GM12878 (cell line): ENCODE data around the gene CCDC91. TPM values are rescaled to one million over a fixed set of nuclear protein-coding genes. Genes with fewer than 3 reads are reported as not detected.

Experiments used
- ATAC-seq: fragments of 200-7000 bp; cut with Tn5 transposase; 3 replicates; pipeline ENCODE4 v1.9.1; 2020; ENCODE audit warnings: mild to moderate bottlenecking, moderate library complexity
- BruUV-seq: library from RNA; stranded (reverse); fragments of 400-500 nt; replicated peaks from 2 replicates; lab custom pipeline; 2021; lab: Mats Ljungman, UMichigan
- CTCF ChIA-PET: fragments of 300-600 bp; sonication (Branson Sonifier 250); formaldehyde crosslinking; extraction: SDS; loops from one replicate; lab custom pipeline; 2021; ENCODE audit warnings: inconsistent platforms; lab: Yijun Ruan, JAX
- POLR2A ChIA-PET: fragments of 350-600 bp; formaldehyde crosslinking; extraction: SDS; loops from one replicate; lab custom pipeline; 2021; ENCODE audit warnings: inconsistent platforms; lab: Charles Lee
- RAD21 ChIA-PET: fragments of 300-600 bp; sonication (Branson Sonifier 250); formaldehyde crosslinking; loops from one replicate; lab custom pipeline; 2023; ENCODE audit warnings: antibody characterized with exemption; ENCODE audit not compliant: unreplicated experiment; lab: Charles Lee
- SMC1A ChIA-PET: fragments of 300-600 bp; sonication (Branson Sonifier 250); formaldehyde crosslinking; loops from one replicate; lab custom pipeline; 2023; ENCODE audit not compliant: unreplicated experiment, uncharacterized antibody; lab: Charles Lee
- DNase-seq: peaks from one replicate; pipeline ENCODE4 v3.0.0-alpha.2; 2011; ENCODE audit warnings: low read depth, low spot score
- FAIRE-seq: peaks from 3 replicates; lab custom pipeline; 2011; peaks lifted over from hg19 to GRCh38; lab: Jason Lieb, UNC
- H2AFZ ChIP-seq: 2 replicates; pipeline ENCODE4 v1.6.0; 2011; ENCODE audit warnings: low read depth, low read length, control low read depth; ENCODE audit not compliant: control insufficient read depth
- H3K27ac ChIP-seq: 2 replicates; pipeline ENCODE4 v1.5.1; 2011; ENCODE audit warnings: control low read depth; ENCODE audit not compliant: control insufficient read depth, insufficient read depth
- H3K27me3 ChIP-seq, 2 experiments: replicated peaks in 1 of 2; 2 replicates each; pipeline versions ENCODE4 v1.6.0 to v1.6.1; 2011; ENCODE audit warnings: low read length in 1 of 2; ENCODE audit not compliant: control insufficient read depth in 2 of 2, insufficient read depth in 2 of 2
- H3K36me3 ChIP-seq, 2 experiments: 2 replicates each; pipeline ENCODE4 v1.5.1; 2011; ENCODE audit warnings: low read length in 1 of 2; ENCODE audit not compliant: control insufficient read depth in 2 of 2, insufficient read depth in 2 of 2
- H3K4me1 ChIP-seq: 2 replicates; pipeline ENCODE4 v1.6.1; 2011; ENCODE audit warnings: mild to moderate bottlenecking, low read length, moderate library complexity, mixed read lengths; ENCODE audit not compliant: control insufficient read depth, insufficient read depth
- H3K4me2 ChIP-seq: 2 replicates; pipeline ENCODE4 v1.6.0; 2011; ENCODE audit warnings: control low read depth; ENCODE audit not compliant: control insufficient read depth, insufficient read depth
- H3K4me3 ChIP-seq: fragments of 200-600 bp; sonication (generic); 2 replicates; pipeline ENCODE4 v1.5.1; 2016
- H3K79me2 ChIP-seq: 2 replicates; pipeline ENCODE4 v1.6.0; 2011; ENCODE audit warnings: low read length; ENCODE audit not compliant: control insufficient read depth, insufficient read depth
- H3K9ac ChIP-seq: 2 replicates; pipeline ENCODE4 v1.8.0; 2011; ENCODE audit warnings: low read length, control low read depth, mixed read lengths; ENCODE audit not compliant: control insufficient read depth, insufficient read depth
- H3K9me3 ChIP-seq: replicated peaks from 3 replicates; pipeline ENCODE4 v1.5.1; 2011; ENCODE audit warnings: mild to moderate bottlenecking, low read length; ENCODE audit not compliant: control insufficient read depth, insufficient read depth
- H4K20me1 ChIP-seq: 2 replicates; pipeline ENCODE4 v1.6.0; 2011; ENCODE audit not compliant: control insufficient read depth, insufficient read depth
- CBX3 ChIP-seq: fragments of 200-600 bp; sonication (generic); IDR thresholded peaks from 2 replicates; pipeline ENCODE4 v1.6.1; 2016; ENCODE audit warnings: low read depth, borderline replicate concordance
- CBX5 ChIP-seq: sonication (generic); IDR thresholded peaks from 2 replicates; pipeline ENCODE4 v1.6.1; 2016; ENCODE audit warnings: low read depth, moderate library complexity, mild to moderate bottlenecking, inconsistent platforms
- CHD1 ChIP-seq: IDR thresholded peaks from 2 replicates; pipeline ENCODE4 v1.6.1; 2012; ENCODE audit warnings: low read depth, low read length, improper control_type of control experiment
- EZH2 ChIP-seq: IDR thresholded peaks from 2 replicates; pipeline ENCODE4 v1.6.1; 2012; ENCODE audit warnings: low read depth, mild to moderate bottlenecking, control low read depth, inconsistent platforms, low read length, borderline replicate concordance; ENCODE audit not compliant: control insufficient read depth
- FOXK2 ChIP-seq: fragments of 450-650 bp; IDR thresholded peaks from 2 replicates; pipeline ENCODE4 v1.6.1; 2017; ENCODE audit warnings: mild to moderate bottlenecking, moderate library complexity
- LARP7 ChIP-seq: fragments of 450-650 bp; IDR thresholded peaks from 2 replicates; pipeline ENCODE4 v1.6.1; 2017; ENCODE audit warnings: mild to moderate bottlenecking
- MEF2B ChIP-seq: fragments of 450-650 bp; IDR thresholded peaks from 2 replicates; pipeline ENCODE4 v1.6.1; 2018; ENCODE audit warnings: mild to moderate bottlenecking, moderate library complexity; ENCODE audit not compliant: partially characterized antibody, poor library complexity, severe bottlenecking
- MTA3 ChIP-seq: IDR thresholded peaks from 2 replicates; pipeline ENCODE4 v1.6.1; 2012; ENCODE audit warnings: low read length, inconsistent platforms, borderline replicate concordance
- PAX8 ChIP-seq: fragments of 450-650 bp; IDR thresholded peaks from 2 replicates; pipeline ENCODE4 v1.6.1; 2017; ENCODE audit warnings: mild to moderate bottlenecking, moderate library complexity
- POLR2AphosphoS2 ChIP-seq: IDR thresholded peaks from 2 replicates; pipeline ENCODE4 v1.6.1; 2011; ENCODE audit warnings: low read depth, mild to moderate bottlenecking, low read length, improper control_type of control experiment, moderate library complexity
- POLR2AphosphoS5 ChIP-seq: IDR thresholded peaks from 2 replicates; pipeline ENCODE4 v1.6.1; 2011; ENCODE audit warnings: mild to moderate bottlenecking, low read length, inconsistent platforms
- SMARCA5 ChIP-seq: fragments of 450-650 bp; IDR thresholded peaks from 2 replicates; pipeline ENCODE4 v1.6.1; 2017; ENCODE audit warnings: mild to moderate bottlenecking
- SRF ChIP-seq, 2 experiments: IDR thresholded peaks; 2 replicates each; pipeline ENCODE4 v1.6.1; 2011; ENCODE audit warnings: low read depth in 2 of 2, low read length in 2 of 2, mild to moderate bottlenecking in 1 of 2, moderate library complexity in 1 of 2
- STAT1 ChIP-seq: fragments of 450-650 bp; conservative IDR thresholded peaks from 2 replicates; pipeline ENCODE4 v1.6.1; 2014; ENCODE audit warnings: antibody characterized with exemption, mild to moderate bottlenecking
- TBL1XR1 ChIP-seq: IDR thresholded peaks from 2 replicates; pipeline ENCODE4 v1.6.1; 2012; ENCODE audit warnings: low read depth, low read length, improper control_type of control experiment
- in situ Hi-C: fragments of 300-500 bp; cut with MboI; formaldehyde crosslinking; loops from 9 replicates; pipeline ENCODE4 v1.14.3; 2018; ENCODE audit warnings: mixed read lengths
- intact Hi-C: fragments of 100-400 bp; cut with micrococcal nuclease; formaldehyde crosslinking; loops from one replicate; pipeline ENCODE4 v1.14.2; 2022; ENCODE audit not compliant: unreplicated experiment
- polyA plus RNA-seq, 11 experiments: library from polyadenylated mRNA; depleted of rRNA in 4 of 11; unstranded in 6 of 11; stranded (reverse) in 5 of 11; fragments of >200 nt; fragmentation: Nextera tagmentation in 4 of 11; fragmentation: Illumina TruSeq in 1 of 11; extraction: Ambion mirVana in 4 of 11; extraction: Trizol in 1 of 11; gene quantifications; 1 replicate in 1 of 11; 2 replicates in 10 of 11; pipeline versions ENCODE4 v1.2.1 to v1.2.3, GENCODE V29; 2011 to 2016; ENCODE audit warnings: inconsistent platforms in 2 of 11, missing spikeins in 2 of 11, low read depth in 1 of 11
- total RNA-seq, 4 experiments: library from RNA; depleted of rRNA in 3 of 4; stranded (reverse); fragments of >200 nt in 3 of 4; fragmentation: Illumina TruSeq in 1 of 4; extraction: Trizol in 1 of 4; gene quantifications; 2 replicates each; pipeline versions ENCODE4 v1.2.1 to v1.2.3, GENCODE V29; 2013 to 2021
- TF ChIP-seq, protein P1 (sequence below), 3 experiments: IDR thresholded peaks in 2 of 3; conservative IDR thresholded peaks in 1 of 3; 2 replicates each; pipeline ENCODE4 v1.5.1; 2011; ENCODE audit warnings: low read depth in 3 of 3, low read length in 3 of 3, mild to moderate bottlenecking in 3 of 3, control low read depth in 2 of 3, moderate library complexity in 2 of 3, inconsistent platforms in 1 of 3, mixed read lengths in 1 of 3; ENCODE audit not compliant: control insufficient read depth in 2 of 3, insufficient read depth in 1 of 3; ENCODE audit errors: extremely low read depth in 1 of 3
- TF ChIP-seq, protein P2 (sequence below): fragments of 450-650 bp; IDR thresholded peaks from 2 replicates; pipeline ENCODE4 v1.6.1; 2018; ENCODE audit warnings: borderline replicate concordance, mild to moderate bottlenecking; ENCODE audit not compliant: partially characterized antibody
- TF ChIP-seq, protein P3 (sequence below): IDR thresholded peaks from 2 replicates; pipeline ENCODE4 v1.6.1; 2011; ENCODE audit warnings: low read depth, low read length, improper control_type of control experiment, borderline replicate concordance

CCDC91 gene
- total and polyA plus RNA-seq, 10 of the 15 experiments (the other 5 are each of a cell fraction or from before 2014, with no cell fraction given), result 6.1 to 24.9 (median 16.5) TPM

DNA sequence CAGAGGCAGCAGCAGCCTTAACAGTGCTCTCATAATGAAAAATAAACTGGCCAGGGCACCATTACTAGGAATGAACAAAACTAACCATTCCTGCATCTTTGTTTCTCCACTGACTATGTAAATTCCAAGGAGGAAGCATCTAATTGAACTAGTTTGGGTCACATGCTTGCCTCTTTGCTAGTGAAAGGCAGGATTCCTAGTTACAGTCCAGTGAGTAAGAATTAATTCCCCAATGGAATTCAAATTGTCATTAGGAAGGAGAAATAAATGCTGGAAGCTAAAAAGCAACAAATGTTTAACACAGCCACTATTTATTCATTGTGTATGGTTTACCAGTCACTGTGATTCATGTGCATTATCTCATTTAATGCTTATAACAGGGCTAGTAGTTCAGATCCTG lies 316.0 kb downstream of the CCDC91 start (continued):
- TF ChIP-seq MEF2B (no peak), STAT1 (no peak), FOXK2 (no peak)

DNA sequence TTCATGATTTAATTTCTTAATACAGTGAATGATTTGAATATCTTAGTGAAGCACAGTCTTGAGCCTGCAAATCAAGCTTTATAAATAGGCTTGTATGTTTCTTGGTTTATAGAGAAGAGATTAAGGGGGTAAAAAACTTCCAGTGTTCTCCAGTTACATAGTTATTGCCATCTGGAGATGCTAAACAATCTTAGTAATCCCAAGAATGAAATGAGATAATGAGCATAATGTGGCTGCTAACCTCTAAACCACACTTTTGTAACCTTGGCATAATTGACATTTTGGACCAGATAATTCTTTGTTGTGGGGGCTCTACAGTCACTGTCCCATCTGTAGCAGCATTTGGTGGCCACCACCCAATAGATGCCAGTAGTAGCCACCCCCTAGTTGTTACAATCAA lies 316.8 kb downstream of the CCDC91 start:
- Histone ChIP-seq H3K27ac (no peak overlapping the region), H4K20me1 (no peaks in the 10 kb centered on the region), H2AFZ (no peak overlapping the region), H3K9me3 (no peaks in the 10 kb centered on the region), H3K4me2 (no peak overlapping the region), H3K4me3 (no peak overlapping the region), H3K36me3 (no peaks in the 10 kb centered on the region), H3K9ac (no peak overlapping the region), H3K4me1 (no peaks in the 10 kb centered on the region), H3K79me2 (no peaks in the 10 kb centered on the region), H3K27me3 (no peaks in the 10 kb centered on the region)
- in situ Hi-C loops, result no loop called here
- no peak for DNase-seq
- no peak for ATAC-seq
- SMC1A ChIA-PET, result interaction anchor here (1.1 to 1.3 kb wide), 3 partner anchors 8 to 21 kb away, joined by 3 to 5 read pairs (median 3); no protein-coding TSS in a partner anchor
- CTCF ChIA-PET, result interaction anchor here (0.6 kb wide), 1 partner anchor 433 kb away, joined by 3 read pairs; no protein-coding TSS in a partner anchor
- FAIRE-seq, result no peak
- intact Hi-C loops, result no loop called here
- POLR2A ChIA-PET, result no interaction called here
- no TSS peak for BruUV-seq
- RAD21 ChIA-PET, result no interaction called here
- TF ChIP-seq PAX8 (no peak), LARP7 (no peak), CBX5 (no peak), CBX3 (no peak), POLR2AphosphoS2 (no peak), MTA3 (no peak), SMARCA5 (no peak), POLR2AphosphoS5 (no peak), TBL1XR1 (no peak), CHD1 (no peak), EZH2 (no peak), SRF (IDR thresholded peaks at IDR 0.05; ENCODE audit: low read depth in 2 of 2, low read length in 2 of 2) (no peak)
- TF ChIP-seq, protein P1, sequence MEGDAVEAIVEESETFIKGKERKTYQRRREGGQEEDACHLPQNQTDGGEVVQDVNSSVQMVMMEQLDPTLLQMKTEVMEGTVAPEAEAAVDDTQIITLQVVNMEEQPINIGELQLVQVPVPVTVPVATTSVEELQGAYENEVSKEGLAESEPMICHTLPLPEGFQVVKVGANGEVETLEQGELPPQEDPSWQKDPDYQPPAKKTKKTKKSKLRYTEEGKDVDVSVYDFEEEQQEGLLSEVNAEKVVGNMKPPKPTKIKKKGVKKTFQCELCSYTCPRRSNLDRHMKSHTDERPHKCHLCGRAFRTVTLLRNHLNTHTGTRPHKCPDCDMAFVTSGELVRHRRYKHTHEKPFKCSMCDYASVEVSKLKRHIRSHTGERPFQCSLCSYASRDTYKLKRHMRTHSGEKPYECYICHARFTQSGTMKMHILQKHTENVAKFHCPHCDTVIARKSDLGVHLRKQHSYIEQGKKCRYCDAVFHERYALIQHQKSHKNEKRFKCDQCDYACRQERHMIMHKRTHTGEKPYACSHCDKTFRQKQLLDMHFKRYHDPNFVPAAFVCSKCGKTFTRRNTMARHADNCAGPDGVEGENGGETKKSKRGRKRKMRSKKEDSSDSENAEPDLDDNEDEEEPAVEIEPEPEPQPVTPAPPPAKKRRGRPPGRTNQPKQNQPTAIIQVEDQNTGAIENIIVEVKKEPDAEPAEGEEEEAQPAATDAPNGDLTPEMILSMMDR (IDR thresholded peaks at IDR 0.05 in 2 of 3, conservative IDR thresholded peaks at IDR 0.05 in 1 of 3; ENCODE audit: control insufficient read depth in 2 of 3, extremely low read depth in 1 of 3, insufficient read depth in 1 of 3, low read depth in 3 of 3, low read length in 3 of 3), result no peak
- TF ChIP-seq, protein P2, sequence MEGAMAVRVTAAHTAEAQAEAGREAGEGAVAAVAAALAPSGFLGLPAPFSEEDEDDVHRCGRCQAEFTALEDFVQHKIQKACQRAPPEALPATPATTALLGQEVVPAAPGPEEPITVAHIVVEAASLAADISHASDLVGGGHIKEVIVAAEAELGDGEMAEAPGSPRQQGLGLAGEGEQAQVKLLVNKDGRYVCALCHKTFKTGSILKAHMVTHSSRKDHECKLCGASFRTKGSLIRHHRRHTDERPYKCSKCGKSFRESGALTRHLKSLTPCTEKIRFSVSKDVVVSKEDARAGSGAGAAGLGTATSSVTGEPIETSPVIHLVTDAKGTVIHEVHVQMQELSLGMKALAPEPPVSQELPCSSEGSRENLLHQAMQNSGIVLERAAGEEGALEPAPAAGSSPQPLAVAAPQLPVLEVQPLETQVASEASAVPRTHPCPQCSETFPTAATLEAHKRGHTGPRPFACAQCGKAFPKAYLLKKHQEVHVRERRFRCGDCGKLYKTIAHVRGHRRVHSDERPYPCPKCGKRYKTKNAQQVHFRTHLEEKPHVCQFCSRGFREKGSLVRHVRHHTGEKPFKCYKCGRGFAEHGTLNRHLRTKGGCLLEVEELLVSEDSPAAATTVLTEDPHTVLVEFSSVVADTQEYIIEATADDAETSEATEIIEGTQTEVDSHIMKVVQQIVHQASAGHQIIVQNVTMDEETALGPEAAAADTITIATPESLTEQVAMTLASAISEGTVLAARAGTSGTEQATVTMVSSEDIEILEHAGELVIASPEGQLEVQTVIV, result no peak
- TF ChIP-seq, protein P3, sequence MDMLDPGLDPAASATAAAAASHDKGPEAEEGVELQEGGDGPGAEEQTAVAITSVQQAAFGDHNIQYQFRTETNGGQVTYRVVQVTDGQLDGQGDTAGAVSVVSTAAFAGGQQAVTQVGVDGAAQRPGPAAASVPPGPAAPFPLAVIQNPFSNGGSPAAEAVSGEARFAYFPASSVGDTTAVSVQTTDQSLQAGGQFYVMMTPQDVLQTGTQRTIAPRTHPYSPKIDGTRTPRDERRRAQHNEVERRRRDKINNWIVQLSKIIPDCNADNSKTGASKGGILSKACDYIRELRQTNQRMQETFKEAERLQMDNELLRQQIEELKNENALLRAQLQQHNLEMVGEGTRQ, result no peak
